Stimulated activated CD4-positive, alpha-beta T cell treated with anti-CD3 and anti-CD28 coated beads, Interleukin-1b, Interleukin-23, amount 100 ng/mL, for 4 hours (primary cell): Measurements from ENCODE around the gene TMEM258.
A peak's percentile ranks its signal among the peaks of the same experiment; 100 is the strongest.

Experiments used
- DNase-seq, 2 donors: peaks; one replicate each; pipeline ENCODE4 v3.0.0-alpha.2; 2020; ENCODE audit warnings: low read depth in 2 of 2

The TMEM258 gene

GRCh38 chr11:61792310-61793082 is at the start of gene TMEM258, which contains the start of gene FEN1:
TMEM258 (minus strand) TSS chr11:61792599; CDS start chr11:61792558, 41 bp downstream.
FEN1 (plus strand) TSS chr11:61792911; CDS start chr11:61795362, 2,451 bp downstream.
- DNase-seq = peak; percentile 76 to 80

- DNase-seq = no peak
Measured at GRCh38 chr11:61841636-61842527, 49.5 kb upstream of the TMEM258 start.

- DNase-seq = no peak
Measured at GRCh38 chr11:61840371-61840770, 48.0 kb upstream of the TMEM258 start.

GRCh38 chr11:61839742-61840141 is 47.3 kb upstream of the TMEM258 start:
- no peak for DNase-seq

GRCh38 chr11:61838921-61839320 is 46.5 kb upstream of the TMEM258 start:
- no peak for DNase-seq

- DNase-seq = no peak
Measured at GRCh38 chr11:61838501-61838900, 46.1 kb upstream of the TMEM258 start.

- DNase-seq = no peak
Measured at GRCh38 chr11:61837411-61838005, 45.1 kb upstream of the TMEM258 start.

- DNase-seq = no peak
Measured at GRCh38 chr11:61836193-61836592, 43.8 kb upstream of the TMEM258 start.

GRCh38 chr11:61834278-61835048 is 42.1 kb upstream of the TMEM258 start:
- no peak for DNase-seq

GRCh38 chr11:61833926-61834277 is 41.5 kb upstream of the TMEM258 start:
- no peak for DNase-seq

GRCh38 chr11:61833471-61833870 is 41.1 kb upstream of the TMEM258 start:
- DNase-seq = no peak

- no peak for DNase-seq
Measured at GRCh38 chr11:61832754-61833153, 40.4 kb upstream of the TMEM258 start.

- no peak for DNase-seq
Measured at GRCh38 chr11:61832207-61832606, 39.8 kb upstream of the TMEM258 start.

- DNase-seq = no peak
Measured at GRCh38 chr11:61830237-61831105, 38.1 kb upstream of the TMEM258 start.

GRCh38 chr11:61829806-61830205 is 37.4 kb upstream of the TMEM258 start:
- DNase-seq = no peak

- no peak for DNase-seq
Measured at GRCh38 chr11:61828629-61829407, 36.4 kb upstream of the TMEM258 start.

- DNase-seq = no peak
Measured at GRCh38 chr11:61828379-61828628, 35.9 kb upstream of the TMEM258 start.

- peak; percentile 27 to 56 for DNase-seq
Measured at GRCh38 chr11:61827571-61828378, 35.4 kb upstream of the TMEM258 start, which contains the start of gene FADS2. FADS2 (plus strand) TSS chr11:61828300; CDS start chr11:61828391, 91 bp downstream.

GRCh38 chr11:61826930-61827570 is 34.7 kb upstream of the TMEM258 start:
- DNase-seq = no peak
